Ramos (cell line): ENCODE measurements around the gene LRCH3.
"Not testable (repeated sequence)": the region's sequence is repeated elsewhere in the genome, so short reads cannot be mapped to it uniquely, and the experiment has no call there.

Source experiments
- in situ Hi-C: fragments of 300-500 bp; cut with MboI; formaldehyde crosslinking; loops from one replicate; pipeline ENCODE4 v1.14.3; 2022; ENCODE audit warnings: low sequenced_read_pairs; ENCODE audit not compliant: unreplicated experiment

Gene LRCH3

DNA sequence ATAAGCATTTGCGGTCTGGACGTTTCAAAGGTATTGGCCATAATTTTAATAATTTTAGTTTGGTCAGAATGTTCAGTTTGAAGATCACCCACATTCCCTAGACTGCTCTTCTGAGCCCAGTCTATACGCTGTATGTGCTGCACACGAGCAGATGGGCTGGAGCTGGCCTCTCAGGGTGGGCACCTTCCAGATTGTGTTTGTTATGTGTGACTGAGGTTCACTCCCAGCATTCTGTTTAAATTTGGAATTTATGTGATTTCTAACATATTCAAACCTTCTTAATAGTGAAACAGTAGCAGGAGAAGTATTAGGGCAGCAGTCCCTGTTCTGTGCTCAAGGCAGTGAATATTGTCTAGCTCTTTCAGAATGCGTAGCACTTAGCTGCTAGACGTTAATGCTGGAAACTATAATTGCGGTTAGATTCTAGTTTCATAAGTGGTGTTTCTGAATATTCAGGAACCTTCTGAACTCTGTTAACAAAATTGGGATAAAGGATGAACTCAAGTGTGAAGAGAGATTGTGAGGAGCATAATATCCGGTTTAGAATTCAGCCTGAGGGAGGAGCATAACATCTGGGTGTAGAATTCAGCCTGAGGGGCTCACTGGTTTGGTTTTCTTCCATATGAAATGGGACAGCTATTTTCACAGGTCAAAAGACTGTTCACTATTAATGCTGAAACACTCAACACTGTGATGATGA, 90.4 kb downstream of the LRCH3 start:
- in situ Hi-C loops, result no loop called here

DNA sequence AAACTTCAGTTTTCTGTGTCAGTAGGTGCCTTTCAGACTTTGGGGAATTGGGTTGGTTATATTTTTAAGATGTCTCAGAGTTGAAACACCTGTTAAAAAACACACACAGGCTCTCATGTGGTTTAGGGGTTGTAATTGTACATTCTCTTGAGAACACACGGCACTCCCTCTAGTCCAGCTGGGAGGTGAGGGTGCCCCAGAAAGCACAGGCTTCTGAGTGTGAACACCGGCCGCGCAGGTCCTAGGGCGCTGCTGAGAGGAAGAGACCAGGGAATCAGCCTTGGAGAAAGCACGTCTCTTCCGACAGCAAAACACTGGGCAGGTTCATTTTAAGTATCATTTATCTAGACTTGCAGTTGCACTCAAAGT, 90.9 kb downstream of the LRCH3 start:
- in situ Hi-C loops, result no loop called here

DNA sequence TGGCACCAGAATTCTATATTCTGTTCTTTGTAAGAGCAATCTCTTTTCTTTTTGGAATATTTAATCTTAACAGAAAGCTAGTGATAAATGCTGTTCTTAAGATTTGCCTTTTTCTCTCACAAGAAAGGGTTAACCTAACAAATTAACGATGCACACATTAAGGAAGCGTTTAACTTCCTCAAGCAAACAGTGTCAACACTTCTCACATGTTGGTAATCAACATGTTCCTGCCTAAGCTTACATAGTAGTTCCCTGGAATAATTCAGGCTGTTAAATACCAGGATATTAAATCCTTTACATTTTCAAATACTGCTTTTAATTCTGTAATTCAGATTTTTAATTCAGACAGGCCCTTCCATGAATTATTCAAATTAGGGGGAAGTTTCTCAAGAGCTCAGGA, 91.5 kb downstream of the LRCH3 start:
- in situ Hi-C loops, result no loop called here

DNA sequence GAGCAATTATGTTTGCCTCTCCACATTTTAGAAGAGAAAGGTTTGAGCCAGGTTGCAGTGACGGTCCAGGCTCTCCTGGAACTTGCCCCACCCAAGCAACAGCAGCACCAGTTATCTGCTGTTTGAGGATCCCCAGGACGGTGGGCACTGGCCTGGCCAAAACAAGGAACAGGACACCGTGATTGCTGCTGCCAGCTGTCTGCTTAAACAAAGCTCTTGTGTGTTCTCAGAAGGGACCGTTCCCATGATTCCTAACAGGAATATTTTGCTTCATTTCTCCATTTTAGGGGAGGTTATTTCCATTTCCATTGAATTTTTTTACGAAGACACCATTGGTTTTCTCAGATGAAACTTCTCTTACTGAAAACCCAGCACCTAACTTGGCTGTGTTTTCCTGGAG, 92.5 kb downstream of the LRCH3 start:
- in situ Hi-C loops, result no loop called here

DNA sequence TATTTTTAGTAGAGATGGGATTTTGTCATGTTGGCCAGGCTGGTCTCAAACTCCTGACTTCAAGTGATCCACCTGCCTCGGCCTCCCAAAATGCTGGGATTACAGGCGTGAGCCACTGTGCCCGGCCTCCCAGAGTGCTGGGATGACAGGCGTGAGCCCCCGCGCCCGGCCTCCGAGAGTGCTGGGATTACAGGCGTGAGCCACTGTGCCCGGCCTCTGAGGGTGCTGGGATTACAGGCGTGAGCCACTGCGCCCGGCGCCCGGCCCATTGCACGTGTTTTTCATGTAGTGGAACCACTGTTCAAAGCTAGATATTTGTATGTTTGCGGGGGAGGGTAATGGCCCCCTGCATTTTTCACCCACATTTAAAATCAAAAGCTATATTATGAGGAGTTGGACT, 93.3 kb downstream of the LRCH3 start:
- in situ Hi-C loops, result not testable (repeated sequence)

DNA sequence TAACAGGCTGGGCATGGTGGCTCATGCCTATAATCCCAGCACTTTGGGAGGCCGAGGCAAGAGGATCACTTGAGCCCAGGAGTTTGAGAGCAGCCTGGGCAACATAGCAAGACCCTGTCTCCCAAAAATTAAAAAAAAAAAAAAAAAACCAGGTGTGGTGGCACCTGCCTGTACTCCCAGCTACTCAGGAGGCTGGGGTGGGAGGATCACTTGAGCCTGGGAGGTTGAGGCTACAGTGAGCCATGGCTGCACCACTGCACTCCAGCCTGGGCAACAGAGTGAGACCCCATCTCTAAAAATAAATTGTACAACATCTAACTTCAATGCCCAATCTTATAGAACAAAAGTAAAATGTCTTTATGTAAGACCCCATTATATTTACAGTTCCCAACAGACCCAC, 95.0 kb downstream of the LRCH3 start:
- in situ Hi-C loops, result not testable (repeated sequence)

DNA sequence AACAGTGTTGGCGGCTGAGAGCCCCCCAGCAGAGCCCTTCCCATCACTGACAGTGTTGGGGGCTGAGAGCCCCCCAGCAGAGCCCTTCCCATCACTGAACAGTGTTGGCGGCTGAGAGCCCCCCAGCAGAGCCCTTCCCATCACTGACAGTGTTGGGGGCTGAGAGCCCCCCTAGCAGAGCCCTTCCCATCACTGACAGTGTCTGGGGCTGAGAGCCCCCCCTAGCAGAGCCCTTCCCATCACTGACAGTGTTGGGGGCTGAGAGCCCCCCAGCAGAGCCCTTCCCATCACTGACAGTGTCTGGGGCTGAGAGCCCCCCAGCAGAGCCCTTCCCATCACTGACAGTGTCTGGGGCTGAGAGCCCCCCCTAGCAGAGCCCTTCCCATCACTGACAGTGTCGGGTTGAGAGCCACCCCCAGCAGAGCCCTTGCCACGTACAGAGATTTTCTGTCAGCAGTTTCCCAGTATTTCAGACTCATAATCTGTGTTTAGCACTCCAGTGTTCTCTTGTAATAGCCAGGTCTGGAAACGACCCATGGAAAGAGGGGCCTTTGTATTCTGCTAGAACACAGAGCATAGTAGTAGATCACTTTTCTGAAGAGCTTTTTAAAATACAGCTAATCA, 96.5 kb downstream of the LRCH3 start:
- in situ Hi-C loops, result not testable (repeated sequence)

DNA sequence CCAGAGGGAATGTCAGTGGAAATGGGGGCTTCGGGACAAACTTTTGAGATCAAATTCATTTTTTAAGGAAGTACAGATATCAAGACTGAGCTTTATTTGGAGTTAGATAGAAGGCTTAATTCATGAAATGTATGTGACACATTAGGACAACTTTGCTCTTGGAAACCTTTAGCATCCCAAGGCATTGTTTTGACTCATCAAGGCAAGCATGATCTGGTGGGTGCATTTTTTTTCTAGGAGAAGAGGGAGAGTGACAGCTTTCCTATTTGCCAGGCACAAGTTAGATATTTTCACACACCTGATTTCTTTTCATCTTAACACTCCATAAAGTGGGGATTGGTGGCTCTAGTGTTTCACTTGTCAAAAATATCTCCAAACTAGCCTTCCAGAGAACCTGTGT, 97.5 kb downstream of the LRCH3 start:
- in situ Hi-C loops, result no loop called here

DNA sequence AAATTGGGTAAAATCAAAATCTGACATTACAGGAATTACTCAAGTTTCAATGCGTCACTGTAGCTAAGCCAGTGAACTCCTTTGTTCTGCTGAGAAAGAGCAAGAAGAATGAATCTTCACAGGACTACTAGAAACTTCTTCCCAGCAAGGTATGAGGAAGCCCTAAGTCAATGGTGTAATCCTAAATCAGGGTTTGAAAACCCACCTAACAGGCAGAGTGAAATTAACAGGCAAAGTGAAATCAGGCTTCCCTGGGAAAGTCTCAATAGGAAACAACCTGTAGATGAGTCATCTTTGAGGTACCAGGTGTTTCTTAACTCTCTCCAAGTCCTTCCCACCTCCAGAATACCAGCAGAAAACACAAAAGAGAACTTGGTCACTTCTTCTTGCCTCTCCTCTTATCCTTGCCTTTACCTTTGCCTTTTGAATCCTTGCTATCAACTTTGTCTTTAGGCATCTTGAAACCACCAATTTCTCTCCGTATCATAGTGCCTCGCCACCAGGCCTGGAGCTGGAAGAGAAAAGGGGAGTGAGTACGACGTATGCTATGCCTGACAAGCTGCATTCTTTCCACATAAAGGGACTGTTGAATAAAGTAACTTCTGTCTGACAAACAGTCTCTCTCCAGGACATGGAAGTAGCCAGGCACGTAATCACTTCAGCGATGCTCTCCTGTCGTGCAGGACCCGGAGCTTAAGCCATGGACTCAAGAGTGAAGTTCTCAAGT, 98.3 kb downstream of the LRCH3 start:
- in situ Hi-C loops, result no loop called here

DNA sequence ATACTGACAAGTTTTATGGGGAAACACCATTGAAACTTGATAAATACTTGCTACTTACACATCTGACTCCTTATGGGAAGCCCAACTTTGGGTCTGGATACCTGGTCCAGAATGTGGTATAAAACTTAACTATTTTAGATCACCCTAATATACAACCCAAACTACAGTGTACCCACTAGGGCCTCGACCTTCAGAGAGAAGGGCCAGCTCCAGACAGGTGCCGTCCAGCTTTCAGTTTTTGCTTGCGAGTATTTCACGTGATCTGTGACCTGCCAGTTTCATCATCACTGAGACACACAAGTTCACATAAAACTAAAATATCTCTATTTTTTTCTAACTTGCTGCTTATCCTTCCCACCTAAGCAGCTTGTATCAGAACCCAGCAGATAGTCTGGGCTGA, 99.6 kb downstream of the LRCH3 start:
- in situ Hi-C loops, result no loop called here

DNA sequence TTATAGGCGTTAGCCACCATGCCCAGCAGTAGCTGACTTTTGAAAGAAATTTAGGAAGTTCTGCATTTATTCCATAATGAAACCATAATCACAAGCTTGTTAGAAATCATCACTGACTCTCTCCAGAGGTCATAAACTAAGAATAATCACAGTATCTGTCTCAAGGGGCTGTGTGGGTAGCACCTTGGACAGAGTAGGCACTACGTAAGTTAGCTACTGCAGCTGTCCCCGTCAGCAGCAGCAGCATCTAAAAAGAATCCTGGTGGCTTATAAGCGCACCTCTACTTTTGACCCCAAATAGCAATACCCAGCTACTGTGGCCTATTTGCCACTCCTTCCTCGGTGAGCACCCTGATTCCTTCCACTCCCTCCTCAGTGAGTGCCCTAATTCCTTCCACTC, 101.1 kb downstream of the LRCH3 start:
- in situ Hi-C loops, result no loop called here

DNA sequence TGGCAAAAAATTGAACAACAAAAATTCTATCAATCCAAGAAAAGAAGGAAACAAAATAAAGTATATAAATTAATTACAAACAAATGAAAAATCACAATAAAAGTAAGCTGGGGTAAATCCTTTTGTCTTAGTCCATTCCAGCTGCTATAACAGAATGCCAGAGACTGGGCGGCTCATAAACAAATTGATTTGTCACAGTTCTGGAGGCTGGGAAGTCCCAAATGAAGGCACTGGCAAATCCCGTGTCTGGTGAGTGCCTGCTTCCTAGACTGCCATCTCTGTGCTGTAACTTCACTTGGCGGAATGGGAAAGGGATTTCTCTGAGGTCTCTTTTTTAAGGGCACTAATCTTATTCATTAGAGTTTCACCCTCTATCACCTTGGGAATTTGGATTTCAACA, 105.4 kb downstream of the LRCH3 start:
- in situ Hi-C loops, result no loop called here

DNA sequence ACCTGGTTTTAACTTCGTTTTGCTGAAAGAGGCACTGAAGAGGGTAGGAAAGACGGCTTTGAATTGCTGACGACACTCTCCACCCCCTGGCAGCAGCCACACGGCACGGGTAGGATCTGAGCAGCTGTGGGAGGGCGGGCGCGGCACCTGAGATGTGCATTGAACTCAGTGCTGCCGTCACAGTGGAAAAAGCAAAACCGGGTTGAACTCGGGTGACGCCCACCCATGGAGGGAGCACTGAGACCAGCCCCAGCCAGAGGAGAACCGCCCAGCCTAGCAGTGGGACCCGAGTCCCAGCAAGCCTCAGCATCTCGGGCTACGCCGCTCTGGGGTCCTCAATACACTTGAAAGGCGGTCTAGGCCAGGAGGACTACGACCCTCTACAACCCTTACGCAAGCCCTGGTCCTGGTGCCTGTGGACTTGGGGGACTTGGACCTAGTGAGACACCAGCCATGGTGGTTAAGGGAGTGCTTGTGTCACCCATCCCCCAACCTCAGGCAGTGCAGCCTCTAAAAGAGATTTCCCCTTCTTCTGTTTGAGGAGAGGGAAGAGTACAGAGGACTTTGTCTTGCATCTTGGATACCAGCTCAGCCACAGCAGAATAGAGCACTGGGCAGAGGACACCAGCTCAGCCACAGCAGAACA, 108.9 kb downstream of the LRCH3 start:
- in situ Hi-C loops, result no loop called here

DNA sequence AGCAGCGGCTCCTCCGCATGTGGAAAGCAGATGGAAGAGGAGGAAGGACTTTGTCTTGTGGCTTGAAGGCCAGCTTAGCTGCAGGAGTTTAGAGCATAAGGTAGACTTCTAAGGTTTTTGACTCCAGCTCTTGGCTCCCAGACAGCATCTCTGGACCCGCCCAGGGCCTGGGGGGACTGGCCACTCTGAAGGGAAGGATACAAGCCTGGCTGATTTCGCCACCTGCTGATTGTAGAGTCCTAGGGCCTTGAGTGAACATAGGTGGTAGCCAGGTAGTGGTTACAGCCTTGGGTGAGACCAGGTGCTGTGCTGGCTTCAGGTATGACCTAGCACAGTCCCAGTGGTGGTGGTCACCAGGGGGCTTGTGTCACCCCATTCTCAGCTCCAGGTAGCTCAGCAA, 110.6 kb downstream of the LRCH3 start:
- in situ Hi-C loops, result no loop called here

DNA sequence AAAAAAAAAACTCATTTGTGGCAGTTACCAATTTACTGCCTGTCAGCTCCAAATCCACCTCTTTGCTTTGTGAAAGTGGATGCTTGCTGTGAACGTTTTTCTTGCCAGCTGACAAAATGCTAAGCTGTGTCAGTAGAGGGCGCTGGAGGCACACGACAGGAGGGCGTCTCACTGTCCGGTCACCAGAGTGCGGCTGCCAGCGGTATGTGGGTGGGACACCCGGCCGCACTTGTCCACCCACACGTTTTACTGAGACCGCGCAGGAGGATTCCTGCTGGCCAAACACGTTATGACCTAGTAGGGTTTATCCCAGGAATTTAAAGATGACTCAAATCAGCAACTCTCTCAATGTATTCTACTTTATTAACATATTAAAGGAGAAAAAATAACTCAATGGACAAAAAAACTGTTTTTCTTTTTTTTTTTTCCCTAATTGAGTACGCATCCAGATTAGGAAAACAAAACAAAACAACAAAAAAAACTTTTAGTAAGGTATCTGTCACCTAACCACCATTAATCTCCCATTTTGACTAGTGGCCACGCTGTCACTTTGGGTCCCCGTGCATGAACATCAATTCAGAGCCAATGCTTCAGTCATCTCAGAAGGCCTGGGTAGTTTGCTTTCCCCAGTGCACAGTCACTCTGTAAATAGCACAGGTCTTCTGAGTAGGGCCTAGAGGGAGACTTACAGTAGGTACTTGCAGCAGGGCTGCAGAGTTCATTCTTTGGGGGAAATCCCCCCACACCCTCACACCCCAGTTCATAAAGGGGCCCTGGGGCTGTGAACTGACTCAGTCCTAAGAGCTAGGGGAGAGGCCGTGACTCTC, 115.2 kb downstream of the LRCH3 start:
- in situ Hi-C loops, result no loop called here

DNA sequence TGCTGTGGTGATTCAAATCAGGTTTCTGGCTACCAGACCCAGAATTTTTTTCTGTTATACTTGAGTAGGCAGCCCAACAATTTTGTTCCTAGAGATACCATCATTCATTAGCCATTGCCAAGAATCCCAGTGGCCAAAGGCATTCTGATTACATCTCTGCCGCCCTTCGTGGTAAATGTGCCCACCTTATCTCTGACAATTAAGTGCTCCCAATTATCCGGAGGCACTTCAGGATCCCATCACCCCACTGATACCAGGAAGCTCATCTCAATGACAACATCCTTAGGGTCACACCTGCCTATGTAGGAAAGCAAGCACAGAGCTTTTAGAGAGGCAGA, 115.8 kb downstream of the LRCH3 start:
- in situ Hi-C loops, result no loop called here

DNA sequence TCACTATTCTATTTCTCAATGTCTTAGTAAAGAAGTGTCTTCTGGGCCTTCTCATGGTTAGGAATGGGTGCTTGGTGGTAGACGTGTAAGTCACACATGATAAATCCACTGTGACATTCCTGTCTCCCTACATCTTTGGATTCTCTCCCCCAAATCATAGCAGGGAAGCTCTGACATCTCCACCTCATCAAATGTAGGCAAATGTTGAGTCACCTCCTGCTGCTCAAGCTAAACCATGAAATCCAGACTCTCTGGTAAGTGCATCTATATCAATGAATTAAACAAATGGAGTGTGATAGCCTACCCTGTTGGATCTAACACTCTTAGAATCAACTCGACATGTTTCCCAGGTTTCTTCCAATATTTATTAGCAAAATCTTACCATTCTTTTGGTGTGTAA, 116.1 kb downstream of the LRCH3 start:
- in situ Hi-C loops, result no loop called here

DNA sequence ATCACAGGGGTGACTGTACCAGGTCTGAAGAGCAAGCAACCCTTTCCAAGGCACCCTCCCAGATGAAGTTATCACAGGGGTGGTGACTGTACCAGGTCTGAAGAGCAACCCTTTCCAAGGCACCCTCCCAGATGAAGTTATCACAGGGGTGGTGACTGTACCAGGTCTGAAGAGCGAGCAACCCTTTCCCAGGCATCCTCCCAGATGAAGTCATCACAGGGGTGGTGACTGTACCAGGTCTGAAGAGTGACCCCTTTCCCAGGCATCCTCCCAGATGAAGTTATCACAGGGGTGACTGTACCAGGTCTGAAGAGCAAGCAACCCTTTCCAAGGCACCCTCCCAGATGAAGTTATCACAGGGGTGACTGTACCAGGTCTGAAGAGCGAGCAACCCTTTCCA, 117.5 kb downstream of the LRCH3 start:
- in situ Hi-C loops, result not testable (repeated sequence)

DNA sequence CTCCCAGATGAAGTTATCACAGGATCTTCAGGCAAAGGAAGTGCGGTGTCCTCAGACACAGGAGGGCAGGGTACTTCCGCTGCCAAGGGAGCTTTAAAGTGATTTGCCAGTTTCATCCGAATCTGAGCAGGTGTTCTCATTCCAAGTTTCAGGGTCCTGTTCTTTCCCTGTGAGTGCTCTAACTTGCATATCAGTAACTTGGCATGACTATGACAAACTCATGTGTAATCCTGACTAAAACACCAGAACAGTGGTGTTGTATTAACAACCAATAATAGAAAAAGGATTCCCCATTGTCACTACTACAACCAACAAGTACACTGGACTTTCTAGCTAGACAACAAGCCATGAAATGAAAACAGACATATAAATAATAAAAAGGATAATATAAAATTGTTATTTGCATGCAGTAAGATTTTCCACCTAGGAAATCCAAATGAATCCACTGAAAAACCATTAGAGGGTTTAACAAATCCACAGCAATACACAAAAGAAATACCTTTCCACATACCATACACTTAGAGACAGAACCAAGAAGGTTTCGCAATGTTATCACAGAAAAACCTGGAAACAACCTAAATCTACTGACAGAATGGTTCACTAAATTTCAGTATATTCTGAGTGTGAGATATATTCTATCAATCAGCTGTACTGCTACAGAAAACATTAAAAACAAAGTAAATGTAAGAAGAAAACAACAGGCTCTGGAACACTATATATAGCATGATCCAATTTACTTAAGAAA, 118.1 kb downstream of the LRCH3 start:
- in situ Hi-C loops, result no loop called here
